GM21786 (cell line): ENCODE results near the gene P2RY12.
"Not testable (repeated sequence)": the region's sequence is repeated elsewhere in the genome, so short reads cannot be mapped to it uniquely, and the experiment has no call there.

ENCODE experiments used
- ATAC-seq: cut with Tn5 transposase; IDR thresholded peaks from one replicate; pipeline ENCODE4 v1.9.1; 2021; ENCODE audit not compliant: unreplicated experiment

The P2RY12 gene

DNA sequence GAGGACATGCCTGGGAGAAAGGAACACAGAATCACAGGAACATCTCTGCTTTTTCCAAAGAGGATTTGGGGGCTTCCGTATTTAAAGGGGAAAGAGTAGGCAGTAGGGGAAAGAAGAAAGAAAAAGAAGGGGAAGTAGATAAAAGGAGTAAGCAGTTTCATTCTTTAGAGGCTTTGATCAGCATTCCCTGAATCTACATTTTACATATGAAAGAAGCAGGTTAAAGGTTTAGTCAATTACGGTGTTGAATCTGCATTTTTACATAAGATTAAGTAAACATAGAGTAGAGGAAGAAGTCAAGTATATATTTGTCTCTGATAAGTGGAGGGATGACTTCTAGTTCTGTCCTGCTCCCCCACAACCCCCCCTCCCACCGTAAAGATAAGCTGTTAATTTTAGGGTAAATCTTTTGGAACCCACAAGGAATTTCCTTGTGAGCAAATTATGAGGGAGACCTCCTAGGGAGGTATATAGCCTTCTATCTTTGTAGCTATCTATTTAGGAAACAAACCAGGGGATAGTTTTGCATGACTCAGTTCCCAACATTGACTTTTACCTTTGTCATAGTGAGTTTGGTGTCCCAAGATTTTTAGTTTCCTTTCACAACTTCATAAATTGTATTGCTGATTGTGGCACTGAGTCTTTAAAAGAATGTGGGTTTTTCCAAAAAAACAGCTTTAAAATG, 8.7 kb upstream of the P2RY12 start:
- ATAC-seq, result no peak

GRCh38 chr3:151392191-151392590, 7.6 kb upstream of the P2RY12 start:
- not testable (repeated sequence) for ATAC-seq

GRCh38 chr3:151391720-151392119, 7.2 kb upstream of the P2RY12 start:
- no peak for ATAC-seq

DNA sequence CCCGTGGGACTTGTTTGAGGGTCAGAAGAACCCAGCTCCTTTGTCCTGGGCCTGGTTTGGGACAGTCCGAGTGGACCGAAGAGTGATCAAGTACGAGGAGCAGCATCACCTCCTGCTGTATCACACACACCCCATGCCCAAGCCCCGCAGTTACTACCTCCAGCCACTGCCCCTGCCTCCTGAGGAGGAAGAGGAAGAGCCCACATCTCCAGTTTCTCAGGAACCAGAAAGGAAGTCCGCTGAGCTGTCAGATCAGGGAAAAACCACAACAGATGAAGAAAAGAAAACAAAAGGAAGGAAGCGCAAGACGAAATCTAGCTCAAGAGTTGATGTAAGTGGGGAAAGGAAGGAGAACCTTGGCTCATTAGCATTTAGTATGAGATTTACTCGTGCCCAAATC, 3.3 kb upstream of the P2RY12 start:
- ATAC-seq, result no peak

GRCh38 chr3:151387432-151387831, 2.9 kb upstream of the P2RY12 start:
- ATAC-seq, result no peak

- ATAC-seq, result no peak
Observed at GRCh38 chr3:151386056-151386455, 1.5 kb upstream of the P2RY12 start.

DNA sequence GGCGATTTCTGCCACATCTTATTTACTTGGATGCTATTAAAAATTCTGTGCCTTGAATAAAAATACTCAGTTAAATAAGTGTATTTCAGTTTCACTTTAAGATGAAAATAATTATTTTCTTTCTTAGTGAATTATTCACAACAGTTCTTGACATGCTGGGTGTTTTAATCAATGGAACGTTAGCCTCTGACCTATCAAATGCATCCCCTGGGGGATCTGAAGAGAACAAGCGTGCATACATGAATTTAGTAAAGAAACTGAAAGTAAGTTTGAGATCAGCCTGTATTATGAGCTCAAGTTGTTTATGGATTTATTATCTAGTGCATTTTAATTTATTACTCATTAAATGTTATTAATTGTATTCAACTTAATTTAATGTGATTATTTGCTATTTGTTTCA, 597 bp downstream of the P2RY12 start:
- peak; percentile 52 for ATAC-seq

DNA sequence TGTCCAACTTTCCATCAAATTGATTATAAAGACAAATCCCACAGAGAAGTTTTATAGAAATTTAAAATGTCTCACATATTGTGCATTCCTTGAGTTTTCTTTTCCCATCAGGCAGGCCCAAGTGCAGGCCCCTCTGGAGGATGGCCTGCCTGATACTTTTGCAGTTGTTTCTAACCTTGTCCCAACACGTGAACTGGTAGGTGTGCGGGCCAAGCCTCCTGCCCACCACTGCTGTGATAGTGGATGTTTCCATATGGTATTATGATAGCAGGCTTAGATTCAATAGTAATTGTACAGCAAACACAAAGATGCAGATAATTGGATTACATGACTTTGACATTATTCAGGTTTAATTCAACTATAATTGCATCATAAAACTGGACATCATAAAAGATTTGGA, 1.4 kb downstream of the P2RY12 start:
- no peak for ATAC-seq

DNA sequence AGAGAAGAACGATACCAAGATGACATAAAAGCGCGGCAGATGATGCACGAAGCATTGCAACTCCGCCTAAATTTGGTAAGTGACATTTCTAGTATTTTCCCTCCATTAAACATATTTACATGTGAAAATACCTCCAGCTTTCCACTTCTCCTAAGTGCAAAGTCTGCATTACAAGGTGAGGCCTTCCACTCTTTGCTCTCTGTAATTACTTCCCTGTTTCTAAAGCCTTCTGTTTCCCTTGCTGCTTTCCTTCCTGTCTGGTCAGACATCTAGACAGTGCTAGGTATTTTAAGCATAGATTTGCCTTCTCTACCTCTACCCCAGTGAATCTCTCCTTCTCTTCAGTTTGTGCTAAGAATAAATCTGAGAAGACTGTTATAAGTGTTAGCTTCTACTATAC, 1.9 kb downstream of the P2RY12 start:
- peak; percentile 39 for ATAC-seq

DNA sequence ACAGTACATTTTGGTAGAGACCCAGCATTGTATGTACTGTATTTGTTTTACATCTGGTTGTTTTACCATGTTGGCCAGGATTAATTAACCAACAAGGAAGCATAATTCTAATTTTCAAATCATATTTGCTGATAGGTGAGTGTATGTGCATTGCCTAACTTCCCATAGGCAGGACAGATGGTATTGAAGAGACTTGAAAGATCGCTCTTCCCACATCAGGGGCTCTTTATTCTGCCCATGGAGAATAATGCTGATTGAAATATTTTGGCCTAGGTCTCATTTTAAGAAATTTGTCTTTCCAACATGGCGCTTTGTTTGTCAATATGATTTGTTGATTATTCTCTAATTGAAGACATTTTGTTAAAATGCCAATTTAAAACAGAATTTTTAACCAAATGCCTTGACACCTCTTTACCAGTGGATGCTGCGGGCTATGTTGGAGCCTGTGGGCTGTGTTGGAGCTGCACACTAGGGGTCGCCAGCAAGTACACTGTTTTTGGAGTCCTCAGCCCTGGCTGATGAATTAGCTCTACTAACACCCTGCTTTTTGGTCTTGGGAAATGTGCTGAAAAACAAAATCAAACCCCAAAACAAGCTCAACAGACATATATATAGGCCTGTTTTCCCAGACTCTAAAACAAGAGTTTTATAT, 5.3 kb downstream of the P2RY12 start:
- peak; percentile 31 for ATAC-seq

DNA sequence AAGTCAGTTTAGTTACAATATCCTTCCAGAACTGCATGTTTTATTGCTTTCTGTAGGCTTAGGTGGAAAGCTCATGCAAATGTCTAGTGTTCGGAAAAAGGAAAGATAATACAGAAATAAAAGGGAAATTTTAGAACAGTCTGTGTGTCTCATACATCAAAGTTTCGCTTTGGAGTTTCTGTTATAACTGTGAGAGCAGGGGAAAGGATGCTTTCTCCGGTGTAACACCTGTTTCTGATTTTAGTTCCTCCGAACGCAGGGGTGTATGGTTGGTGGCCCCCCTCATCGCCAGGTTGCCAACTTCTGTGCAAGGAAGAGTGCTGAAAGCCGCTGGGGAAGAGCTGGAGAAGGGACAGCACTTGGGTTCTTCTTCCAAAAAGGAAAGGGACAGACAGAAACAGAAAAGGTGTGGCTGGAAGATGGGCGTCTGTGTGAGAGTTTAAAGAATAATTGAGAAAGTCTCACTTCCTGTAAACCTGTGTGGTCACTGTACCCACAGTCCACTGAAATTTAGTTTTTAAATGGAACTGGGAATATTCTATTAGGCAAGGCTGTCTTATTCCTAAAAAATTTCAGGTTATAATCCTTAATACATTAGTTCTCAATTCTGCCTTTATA, 6.7 kb downstream of the P2RY12 start:
- peak; percentile 43 for ATAC-seq

GRCh38 chr3:151372063-151372820, 12.3 kb downstream of the P2RY12 start:
- no peak for ATAC-seq

DNA sequence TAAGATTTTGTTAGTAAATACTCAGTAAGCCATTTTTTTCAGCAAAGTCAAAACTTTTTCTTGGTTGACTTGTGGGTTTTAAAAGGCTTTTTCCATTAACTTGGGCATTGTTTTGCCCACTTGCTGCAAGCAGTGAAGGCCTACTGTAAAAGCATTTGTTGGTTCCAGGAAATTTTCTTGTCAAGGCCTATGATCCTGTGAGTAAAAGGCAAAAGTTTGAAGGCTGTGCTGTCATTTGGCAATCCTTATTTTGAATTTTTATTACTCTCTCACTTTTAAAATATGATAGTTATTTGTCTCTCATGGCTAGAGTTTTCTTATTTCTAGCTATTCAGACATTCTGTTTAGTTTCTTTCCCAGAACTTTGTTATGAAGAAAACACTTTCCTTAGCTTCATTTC, 13.0 kb downstream of the P2RY12 start:
- ATAC-seq, result no peak

GRCh38 chr3:151367448-151367847, 17.1 kb downstream of the P2RY12 start:
- no peak for ATAC-seq

- ATAC-seq, result no peak
Observed at GRCh38 chr3:151366993-151367392, 17.6 kb downstream of the P2RY12 start.

- no peak for ATAC-seq
Observed at GRCh38 chr3:151362751-151363174, 21.8 kb downstream of the P2RY12 start.

DNA sequence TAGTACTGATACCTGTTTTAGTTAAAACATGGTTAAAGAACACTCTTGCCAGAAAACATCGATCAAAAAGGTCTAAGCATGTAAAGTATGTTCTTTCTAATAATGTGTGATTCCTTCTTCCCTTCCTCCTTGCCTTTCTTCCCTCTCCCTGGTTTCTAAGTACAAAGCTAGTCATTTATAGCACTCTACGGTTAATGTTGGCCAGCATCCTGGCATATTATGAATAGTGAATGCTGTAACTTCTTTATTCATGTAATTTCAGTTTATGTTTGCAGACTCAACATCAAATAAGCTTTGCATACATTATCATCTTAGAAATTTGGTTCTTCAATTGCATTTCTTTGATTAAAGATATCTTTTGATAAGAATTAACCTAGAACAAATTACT, 27.1 kb downstream of the P2RY12 start:
- no peak for ATAC-seq

DNA sequence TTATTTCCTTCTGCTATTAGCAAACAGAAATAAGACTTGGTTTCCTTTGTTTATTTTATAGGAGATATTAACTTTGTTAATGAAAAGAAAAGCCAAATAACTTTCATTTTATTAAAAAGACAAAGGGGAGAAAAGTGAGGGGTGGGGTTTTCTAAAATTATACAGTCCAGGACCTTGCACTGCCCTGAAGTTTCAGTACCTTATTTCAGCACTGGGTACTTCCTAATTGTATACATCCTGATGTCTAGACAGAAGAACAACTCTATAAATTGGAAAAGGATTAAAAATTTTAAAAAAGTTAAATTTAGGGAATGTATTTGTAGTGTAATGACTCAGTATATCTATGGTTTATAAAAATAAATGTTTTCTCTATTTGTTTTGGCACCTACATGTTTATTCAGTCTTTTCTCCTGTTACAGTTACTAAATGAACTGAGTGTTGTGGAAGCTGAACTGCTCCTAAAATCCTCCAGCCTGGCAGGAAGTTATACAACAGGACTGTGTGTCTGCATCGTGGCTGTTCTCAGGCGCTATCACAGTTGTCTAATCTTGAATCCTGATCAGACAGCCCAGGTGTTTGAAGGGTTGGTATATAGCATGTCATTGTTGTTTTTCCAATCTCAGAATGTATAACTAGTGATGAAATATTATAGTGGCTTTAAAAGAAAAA, 27.6 kb downstream of the P2RY12 start:
- ATAC-seq, result no peak

GRCh38 chr3:151351648-151352047, 32.9 kb downstream of the P2RY12 start:
- peak; percentile 5 for ATAC-seq

GRCh38 chr3:151351219-151351618, 33.3 kb downstream of the P2RY12 start:
- peak; percentile 80 for ATAC-seq

- no peak for ATAC-seq
Observed at GRCh38 chr3:151350656-151351055, 33.9 kb downstream of the P2RY12 start.
